ENCODE measurements around the gene NTPCR.

Gene NTPCR, protein sequence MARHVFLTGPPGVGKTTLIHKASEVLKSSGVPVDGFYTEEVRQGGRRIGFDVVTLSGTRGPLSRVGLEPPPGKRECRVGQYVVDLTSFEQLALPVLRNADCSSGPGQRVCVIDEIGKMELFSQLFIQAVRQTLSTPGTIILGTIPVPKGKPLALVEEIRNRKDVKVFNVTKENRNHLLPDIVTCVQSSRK

DNA sequence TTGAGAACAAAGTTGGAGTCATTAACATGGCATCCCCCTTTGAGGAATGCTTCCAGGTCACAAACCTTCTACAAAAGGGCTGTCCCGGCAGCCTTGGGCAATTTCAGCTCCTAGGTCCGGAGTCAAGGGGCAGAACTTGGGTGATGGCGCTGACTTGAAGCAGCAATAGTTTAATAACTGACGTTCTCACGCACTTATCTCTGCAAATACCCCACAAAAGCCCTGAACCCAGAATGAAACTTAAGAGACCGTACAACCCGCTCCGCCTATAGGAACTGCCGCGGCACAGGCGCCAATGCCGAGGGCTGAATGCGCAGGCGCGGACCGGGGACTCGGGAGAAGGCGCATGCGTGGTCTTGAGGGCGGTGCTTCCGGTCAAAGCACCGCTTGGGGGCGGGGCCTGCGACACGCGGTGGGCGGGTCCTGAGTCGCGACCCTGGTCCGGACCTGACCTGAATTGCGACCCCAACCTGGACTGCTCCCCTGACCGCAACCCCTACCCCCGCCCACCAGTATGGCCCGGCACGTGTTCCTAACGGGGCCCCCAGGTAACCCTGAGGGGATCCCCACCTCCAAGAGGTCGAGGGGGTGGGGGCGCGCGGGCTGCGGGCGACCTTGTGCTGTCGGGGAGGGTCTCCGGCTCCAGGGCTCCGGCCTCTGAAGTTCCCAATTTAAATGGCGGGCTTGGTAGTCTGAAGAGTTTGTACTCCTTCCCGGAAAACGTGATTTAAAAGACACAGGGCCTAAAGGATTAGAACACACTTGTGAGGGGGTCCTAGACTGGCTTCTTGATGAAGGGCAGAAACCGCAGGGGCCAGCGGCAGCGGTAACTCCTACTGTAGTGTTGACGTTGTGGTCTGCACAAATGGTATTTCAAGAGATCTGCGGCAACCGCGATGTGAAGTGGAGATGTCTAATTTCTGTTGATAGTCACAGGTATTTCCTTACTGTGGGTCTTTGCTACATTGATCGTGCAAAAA is at the start of gene NTPCR:
NTPCR (plus strand) TSS at position 415 of the 980 bp plus-strand sequence; CDS start at position 515, 100 bp downstream.
- peak within 1 kb of the TSS; percentile 78 for H3K9ac ChIP-seq (ENCODE audit: low read depth, low read length)
- H3K9me3 ChIP-seq (ENCODE audit: insufficient read depth, low read depth, low read length) = no peaks in the 10 kb centered on the region
- H3K27ac ChIP-seq (ENCODE audit: low read length) = peak within 1 kb of the TSS; percentile 8
- peaks cover 32% of the 10 kb centered on the region for H3K4me1 ChIP-seq (ENCODE audit: insufficient read depth, low read length)
- 0 out of 2 replicates have a peak, but pooled peaks cover under 1% of the 10 kb centered on the region for H3K36me3 ChIP-seq (ENCODE audit: insufficient read depth, low read depth, low read length)
- H3K4me3 ChIP-seq (ENCODE audit: low read length) = peak within 1 kb of the TSS; percentile 86
- H3K27me3 ChIP-seq (ENCODE audit: insufficient read depth, low read length) = no peaks in the 10 kb centered on the region

DNA sequence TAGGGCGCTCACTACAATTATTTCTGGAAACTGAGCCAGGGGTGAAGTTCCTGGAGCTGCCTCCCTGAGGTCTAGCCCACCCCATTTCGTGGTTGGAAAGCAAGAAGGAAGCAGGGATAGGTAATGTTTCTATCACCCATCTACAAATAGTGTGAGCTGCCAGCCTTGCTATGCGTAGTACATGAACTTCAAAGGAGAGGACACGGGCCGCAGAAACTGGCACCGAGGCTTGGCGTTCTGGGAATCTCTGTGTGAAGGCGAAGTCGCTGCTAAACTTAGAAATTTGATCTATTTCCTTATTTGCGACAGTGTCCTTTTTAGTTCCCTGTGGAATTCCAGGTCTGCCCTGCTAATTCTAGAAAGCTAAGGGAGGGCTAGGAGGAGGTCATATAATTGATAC is 49.6 kb upstream of the NTPCR start:
- no peaks in the 10 kb centered on the region for H3K36me3 ChIP-seq (ENCODE audit: insufficient read depth, low read depth, low read length)
- no peaks in the 10 kb centered on the region for H3K9me3 ChIP-seq (ENCODE audit: insufficient read depth, low read depth, low read length)
- no peak overlapping the region for H3K27ac ChIP-seq (ENCODE audit: low read length)
- no peaks in the 10 kb centered on the region for H3K27me3 ChIP-seq (ENCODE audit: insufficient read depth, low read length)
- no peak overlapping the region for H3K9ac ChIP-seq (ENCODE audit: low read depth, low read length)
- H3K4me3 ChIP-seq (ENCODE audit: low read length) = no peak overlapping the region
- H3K4me1 ChIP-seq (ENCODE audit: insufficient read depth, low read length) = peaks cover 18% of the 10 kb centered on the region

DNA sequence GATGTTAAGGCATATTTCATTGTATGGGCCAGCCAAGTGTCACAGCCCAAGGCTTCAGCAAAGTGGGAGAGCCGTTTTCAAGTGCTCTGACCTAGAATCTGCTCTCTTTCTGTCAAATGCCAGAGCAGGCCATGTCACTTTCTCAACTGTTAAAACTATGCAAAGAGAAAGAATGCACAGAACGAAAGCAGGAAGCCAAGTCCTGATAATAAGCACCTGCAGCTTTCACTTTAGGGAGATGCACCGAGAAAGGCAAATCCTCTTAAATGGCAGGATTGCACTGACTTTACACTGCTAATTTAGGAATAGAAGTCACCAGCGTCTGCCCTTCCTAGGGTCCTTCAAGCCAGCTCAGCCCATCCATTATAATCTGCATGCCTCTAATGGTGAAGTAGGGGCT is 49.2 kb upstream of the NTPCR start:
- peaks cover 18% of the 10 kb centered on the region for H3K4me1 ChIP-seq (ENCODE audit: insufficient read depth, low read length)
- H3K27me3 ChIP-seq (ENCODE audit: insufficient read depth, low read length) = no peaks in the 10 kb centered on the region
- H3K9me3 ChIP-seq (ENCODE audit: insufficient read depth, low read depth, low read length) = no peaks in the 10 kb centered on the region
- H3K4me3 ChIP-seq (ENCODE audit: low read length) = no peak overlapping the region
- H3K27ac ChIP-seq (ENCODE audit: low read length) = no peak overlapping the region
- no peaks in the 10 kb centered on the region for H3K36me3 ChIP-seq (ENCODE audit: insufficient read depth, low read depth, low read length)
- H3K9ac ChIP-seq (ENCODE audit: low read depth, low read length) = no peak overlapping the region

DNA sequence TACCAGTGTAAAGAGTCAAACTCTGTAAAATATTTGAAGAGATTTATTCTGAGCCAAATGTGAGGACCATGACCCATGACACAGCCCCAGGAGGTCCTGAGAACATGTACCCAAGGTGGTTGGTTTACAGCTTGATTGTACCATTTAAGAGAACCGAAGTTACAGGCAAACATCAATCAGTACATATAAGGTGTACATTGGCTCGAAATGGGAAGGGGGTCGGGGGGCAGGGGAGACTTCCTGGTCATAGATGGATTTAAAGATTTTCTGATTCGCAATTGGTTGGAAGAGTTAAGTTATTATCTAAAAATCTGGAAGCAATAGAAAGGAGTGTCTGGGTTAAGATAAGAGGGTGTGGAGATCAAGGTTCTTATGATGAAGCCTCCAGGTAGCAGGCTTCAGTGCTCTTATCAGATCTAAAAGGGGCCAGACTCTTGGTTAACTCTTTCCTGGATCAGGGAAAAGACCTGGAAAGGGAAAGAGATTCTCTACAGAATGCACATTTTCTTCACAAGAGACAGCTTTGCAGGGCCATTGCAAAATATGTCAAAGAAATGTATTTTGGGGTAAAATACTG is 47.5 kb upstream of the NTPCR start:
- Histone ChIP-seq H3K36me3 (ENCODE audit: insufficient read depth, low read depth, low read length) (no peaks in the 10 kb centered on the region), H3K27me3 (ENCODE audit: insufficient read depth, low read length) (no peaks in the 10 kb centered on the region), H3K9me3 (ENCODE audit: insufficient read depth, low read depth, low read length) (no peaks in the 10 kb centered on the region), H3K9ac (ENCODE audit: low read depth, low read length) (no peak overlapping the region), H3K27ac (ENCODE audit: low read length) (no peak overlapping the region), H3K4me1 (ENCODE audit: insufficient read depth, low read length) (peaks cover 13% of the 10 kb centered on the region), H3K4me3 (ENCODE audit: low read length) (no peak overlapping the region)

DNA sequence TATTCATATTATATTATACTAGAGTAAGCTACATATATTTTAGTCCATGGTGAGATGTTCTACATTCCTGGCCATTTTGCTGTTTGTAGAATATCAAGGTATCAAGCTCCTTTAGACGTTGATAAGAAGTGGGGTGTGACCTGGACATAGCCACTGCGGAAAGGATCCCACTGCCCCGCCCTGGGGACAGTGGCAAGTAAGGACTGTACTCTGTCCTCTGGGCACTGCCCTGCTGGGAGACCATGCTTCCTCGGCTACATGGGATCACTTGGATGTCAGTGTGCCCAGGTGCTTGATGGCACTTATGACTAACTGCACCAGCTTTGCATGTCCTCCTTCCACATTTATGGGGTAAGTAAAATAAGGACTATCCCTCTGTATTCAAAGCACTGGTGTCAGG is 46.3 kb upstream of the NTPCR start:
- H3K36me3 ChIP-seq (ENCODE audit: insufficient read depth, low read depth, low read length) = no peaks in the 10 kb centered on the region
- H3K27ac ChIP-seq (ENCODE audit: low read length) = no peak overlapping the region
- no peaks in the 10 kb centered on the region for H3K9me3 ChIP-seq (ENCODE audit: insufficient read depth, low read depth, low read length)
- no peak overlapping the region for H3K9ac ChIP-seq (ENCODE audit: low read depth, low read length)
- H3K27me3 ChIP-seq (ENCODE audit: insufficient read depth, low read length) = no peaks in the 10 kb centered on the region
- no peak overlapping the region for H3K4me3 ChIP-seq (ENCODE audit: low read length)
- H3K4me1 ChIP-seq (ENCODE audit: insufficient read depth, low read length) = peaks cover 13% of the 10 kb centered on the region

DNA sequence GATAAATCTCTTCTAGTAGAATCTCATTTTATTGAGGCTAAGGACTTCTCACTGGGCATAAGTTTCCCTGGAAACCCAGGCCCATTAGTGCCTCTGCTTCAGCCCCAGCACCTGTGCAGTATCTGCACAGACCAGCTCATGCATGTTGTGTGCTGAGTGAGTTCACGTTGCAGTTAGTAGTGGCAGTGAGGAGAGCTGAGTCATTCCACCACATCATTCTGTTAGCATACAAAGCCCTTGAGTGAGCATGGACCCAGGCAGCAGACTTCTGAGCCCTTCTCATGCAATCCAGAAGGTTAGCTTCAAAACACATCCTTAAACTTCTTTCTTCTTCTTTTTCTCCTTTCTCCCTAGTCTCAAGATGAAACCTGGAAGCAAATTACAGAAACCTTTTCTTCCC is 45.8 kb upstream of the NTPCR start:
- Histone ChIP-seq H3K4me1 (ENCODE audit: insufficient read depth, low read length) (peaks cover 13% of the 10 kb centered on the region), H3K9me3 (ENCODE audit: insufficient read depth, low read depth, low read length) (no peaks in the 10 kb centered on the region), H3K36me3 (ENCODE audit: insufficient read depth, low read depth, low read length) (no peaks in the 10 kb centered on the region), H3K9ac (ENCODE audit: low read depth, low read length) (no peak overlapping the region), H3K27me3 (ENCODE audit: insufficient read depth, low read length) (no peaks in the 10 kb centered on the region), H3K4me3 (ENCODE audit: low read length) (no peak overlapping the region), H3K27ac (ENCODE audit: low read length) (no peak overlapping the region)

DNA sequence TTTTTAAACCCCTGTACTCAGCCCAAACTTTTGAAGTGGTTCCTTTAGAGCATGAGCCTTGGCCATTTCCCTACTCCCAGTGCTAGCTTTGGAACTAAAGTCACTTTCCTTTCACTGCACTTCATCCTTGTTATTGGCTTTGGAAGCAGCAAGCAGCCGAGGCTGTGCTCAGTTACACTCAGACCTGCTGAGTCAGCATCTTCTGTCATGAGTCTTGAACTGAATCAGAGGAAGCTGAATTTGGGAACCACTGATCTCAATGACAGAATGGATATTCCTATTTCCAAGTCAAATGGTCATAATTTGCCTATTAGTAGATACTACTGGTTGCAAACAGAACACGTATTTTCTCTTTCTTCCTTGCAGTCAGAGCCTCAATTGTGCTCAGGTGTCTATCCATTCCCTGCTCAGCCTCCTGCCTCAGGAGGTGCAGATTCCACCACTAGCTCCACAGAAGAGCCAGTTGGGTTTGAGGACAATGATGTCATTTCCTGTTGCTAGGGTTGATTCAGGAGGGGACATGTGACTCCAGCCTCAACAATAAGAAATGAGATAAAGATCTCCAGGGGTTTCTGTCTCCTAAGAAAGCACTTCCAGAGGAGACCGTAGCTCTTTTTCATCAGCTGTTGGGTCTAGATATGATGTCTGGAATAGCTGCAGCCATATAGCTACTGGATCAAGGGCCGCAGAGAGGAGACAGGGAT is 44.9 kb upstream of the NTPCR start:
- H3K9ac ChIP-seq (ENCODE audit: low read depth, low read length) = no peak overlapping the region
- no peaks in the 10 kb centered on the region for H3K9me3 ChIP-seq (ENCODE audit: insufficient read depth, low read depth, low read length)
- H3K4me3 ChIP-seq (ENCODE audit: low read length) = no peak overlapping the region
- no peaks in the 10 kb centered on the region for H3K27me3 ChIP-seq (ENCODE audit: insufficient read depth, low read length)
- peaks cover 10% of the 10 kb centered on the region for H3K4me1 ChIP-seq (ENCODE audit: insufficient read depth, low read length)
- H3K27ac ChIP-seq (ENCODE audit: low read length) = no peak overlapping the region
- no peaks in the 10 kb centered on the region for H3K36me3 ChIP-seq (ENCODE audit: insufficient read depth, low read depth, low read length)

DNA sequence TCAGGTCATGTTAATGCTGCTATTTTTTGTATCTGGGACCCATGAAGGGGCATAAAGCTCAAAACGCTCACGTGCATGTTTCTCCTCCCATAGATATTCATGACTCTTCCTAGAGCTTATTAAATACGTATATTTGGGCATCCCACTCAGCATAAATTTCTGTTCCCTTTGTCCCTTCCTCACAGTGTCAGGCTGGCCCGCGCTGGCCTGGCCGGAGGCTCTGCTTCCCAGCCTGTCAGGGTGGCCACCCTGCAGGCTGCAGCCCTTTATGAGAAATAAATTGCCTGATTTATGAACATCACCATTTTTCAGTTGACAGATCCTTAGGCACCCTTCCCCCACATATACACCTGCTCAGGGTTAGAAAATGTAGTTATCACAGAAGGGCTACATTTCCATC is 44.0 kb upstream of the NTPCR start:
- Histone ChIP-seq H3K36me3 (ENCODE audit: insufficient read depth, low read depth, low read length) (no peaks in the 10 kb centered on the region), H3K4me1 (ENCODE audit: insufficient read depth, low read length) (peaks cover 10% of the 10 kb centered on the region), H3K9me3 (ENCODE audit: insufficient read depth, low read depth, low read length) (no peaks in the 10 kb centered on the region), H3K27ac (ENCODE audit: low read length) (no peak overlapping the region), H3K4me3 (ENCODE audit: low read length) (no peak overlapping the region), H3K27me3 (ENCODE audit: insufficient read depth, low read length) (no peaks in the 10 kb centered on the region), H3K9ac (ENCODE audit: low read depth, low read length) (no peak overlapping the region)

DNA sequence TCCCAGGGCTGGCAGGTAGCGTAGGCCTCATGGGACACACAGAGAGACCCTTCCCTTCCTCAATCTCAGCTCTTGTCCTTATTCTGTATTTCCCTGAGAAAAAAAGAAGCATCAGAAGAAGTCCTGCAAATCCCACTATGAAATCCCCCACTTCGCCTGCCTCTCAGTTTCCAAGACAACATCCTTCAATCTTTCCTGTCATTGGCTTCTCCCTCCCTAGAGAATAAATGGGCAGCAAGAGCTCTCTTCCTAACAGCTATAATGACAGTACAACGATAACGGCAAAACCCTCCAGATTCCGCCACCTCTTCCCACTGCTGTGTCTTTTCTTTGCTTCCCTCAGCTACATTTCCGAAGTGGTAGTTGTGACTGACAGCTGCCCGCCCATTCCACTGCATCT is 41.6 kb upstream of the NTPCR start:
- H3K4me1 ChIP-seq (ENCODE audit: insufficient read depth, low read length) = peaks cover 16% of the 10 kb centered on the region; the same call in 1 of the 2 replicates
- no peak overlapping the region for H3K4me3 ChIP-seq (ENCODE audit: low read length)
- H3K27me3 ChIP-seq (ENCODE audit: insufficient read depth, low read length) = no peaks in the 10 kb centered on the region
- no peak overlapping the region for H3K27ac ChIP-seq (ENCODE audit: low read length)
- no peaks in the 10 kb centered on the region for H3K9me3 ChIP-seq (ENCODE audit: insufficient read depth, low read depth, low read length)
- H3K9ac ChIP-seq (ENCODE audit: low read depth, low read length) = no peak overlapping the region
- no peaks in the 10 kb centered on the region for H3K36me3 ChIP-seq (ENCODE audit: insufficient read depth, low read depth, low read length)

DNA sequence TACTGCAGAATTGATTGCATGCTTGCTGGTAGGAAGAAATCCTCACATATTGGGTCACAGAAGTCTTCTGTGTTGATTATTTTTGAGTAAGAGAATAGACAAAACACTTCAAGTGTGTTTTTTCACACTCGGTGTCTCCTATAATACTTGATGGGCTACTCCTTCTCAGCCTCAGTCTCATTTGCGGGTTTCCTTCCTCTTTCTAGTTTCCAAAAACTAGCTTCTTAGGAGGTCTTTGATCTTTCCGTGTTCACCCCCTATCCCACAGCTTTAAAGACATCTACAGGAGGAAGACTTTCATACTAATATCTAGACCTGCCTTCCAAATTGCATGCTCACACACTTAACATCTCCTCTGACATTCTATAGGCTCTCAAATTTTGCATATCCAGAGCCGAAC is 40.7 kb upstream of the NTPCR start:
- H3K27me3 ChIP-seq (ENCODE audit: insufficient read depth, low read length) = no peaks in the 10 kb centered on the region
- H3K27ac ChIP-seq (ENCODE audit: low read length) = no peak overlapping the region
- H3K9me3 ChIP-seq (ENCODE audit: insufficient read depth, low read depth, low read length) = no peaks in the 10 kb centered on the region
- H3K4me1 ChIP-seq (ENCODE audit: insufficient read depth, low read length) = peaks cover 16% of the 10 kb centered on the region; the same call in 1 of the 2 replicates
- H3K36me3 ChIP-seq (ENCODE audit: insufficient read depth, low read depth, low read length) = no peaks in the 10 kb centered on the region
- H3K4me3 ChIP-seq (ENCODE audit: low read length) = no peak overlapping the region
- no peak overlapping the region for H3K9ac ChIP-seq (ENCODE audit: low read depth, low read length)

DNA sequence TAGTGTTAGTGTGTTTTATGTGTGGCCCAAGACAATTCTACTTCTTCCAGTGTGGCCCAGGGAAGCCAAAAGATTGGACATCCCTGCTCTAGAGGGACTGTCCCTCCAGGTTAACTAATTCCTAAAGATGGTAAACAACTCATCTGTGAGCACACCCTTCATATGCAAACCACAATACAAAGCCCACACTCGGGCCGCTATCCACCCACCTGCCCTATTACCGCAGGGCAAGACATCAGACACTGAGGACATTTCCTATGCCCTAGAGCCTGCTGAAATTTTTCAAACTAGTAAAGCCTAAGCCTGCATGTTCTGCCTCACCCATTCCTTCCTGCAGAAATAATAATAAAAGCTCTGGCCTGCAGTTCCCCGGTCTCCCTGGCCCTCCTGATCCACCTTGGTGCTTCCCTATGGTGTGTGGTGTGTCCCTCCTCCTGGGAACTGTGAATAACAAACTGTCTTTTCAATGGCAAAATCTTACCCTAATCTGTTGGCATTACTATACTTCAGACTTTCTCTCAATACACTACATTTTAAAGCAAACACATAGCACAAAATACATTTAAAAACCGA is 39.3 kb upstream of the NTPCR start:
- Histone ChIP-seq H3K27me3 (ENCODE audit: insufficient read depth, low read length) (no peaks in the 10 kb centered on the region), H3K9me3 (ENCODE audit: insufficient read depth, low read depth, low read length) (no peaks in the 10 kb centered on the region), H3K36me3 (ENCODE audit: insufficient read depth, low read depth, low read length) (no peaks in the 10 kb centered on the region), H3K27ac (ENCODE audit: low read length) (no peak overlapping the region), H3K4me3 (ENCODE audit: low read length) (no peak overlapping the region), H3K4me1 (ENCODE audit: insufficient read depth, low read length) (peaks cover 16% of the 10 kb centered on the region; the same call in 1 of the 2 replicates), H3K9ac (ENCODE audit: low read depth, low read length) (no peak overlapping the region)

Measured in iPS-20b (cell line).